UCSD-AML1 (cell line): ENCODE measurements around the gene ZBTB24.

Source experiments
- DNase-seq: peaks from one replicate; lab custom pipeline; 2025; ENCODE audit not compliant: unreplicated experiment; lab: John Stamatoyannopoulos, UW

The ZBTB24 gene

GRCh38 chr6:109453594-109454495 lies 29.2 kb downstream of the ZBTB24 start:
- DNase-seq = no peak

GRCh38 chr6:109453156-109453555 lies 29.9 kb downstream of the ZBTB24 start:
- DNase-seq = no peak

GRCh38 chr6:109452181-109452580 lies 30.8 kb downstream of the ZBTB24 start:
- DNase-seq = no peak

- DNase-seq = no peak
Measured at GRCh38 chr6:109451376-109451775, 31.6 kb downstream of the ZBTB24 start.

GRCh38 chr6:109450801-109451200 lies 32.2 kb downstream of the ZBTB24 start:
- DNase-seq = no peak

GRCh38 chr6:109449795-109450673 lies 33.0 kb downstream of the ZBTB24 start:
- DNase-seq = peak; percentile 32

- DNase-seq = no peak
Measured at GRCh38 chr6:109449064-109449794, 33.8 kb downstream of the ZBTB24 start.

- DNase-seq = no peak
Measured at GRCh38 chr6:109448615-109449014, 34.4 kb downstream of the ZBTB24 start.

GRCh38 chr6:109447878-109448555 lies 35.0 kb downstream of the ZBTB24 start:
- peak; percentile 35 for DNase-seq

GRCh38 chr6:109447087-109447486 lies 35.9 kb downstream of the ZBTB24 start:
- no peak for DNase-seq

- DNase-seq = no peak
Measured at GRCh38 chr6:109446541-109446940, 36.5 kb downstream of the ZBTB24 start.

GRCh38 chr6:109446072-109446471 lies 36.9 kb downstream of the ZBTB24 start:
- no peak for DNase-seq

GRCh38 chr6:109445382-109445781 lies 37.6 kb downstream of the ZBTB24 start:
- no peak for DNase-seq

- no peak for DNase-seq
Measured at GRCh38 chr6:109443425-109443950, 39.5 kb downstream of the ZBTB24 start.

GRCh38 chr6:109442393-109442924 lies 40.6 kb downstream of the ZBTB24 start:
- no peak for DNase-seq

- DNase-seq = peak; percentile 59
Measured at GRCh38 chr6:109441069-109441816, 41.8 kb downstream of the ZBTB24 start.

GRCh38 chr6:109440331-109441068 lies 42.5 kb downstream of the ZBTB24 start, which contains the start of the genes PPIL6 and SMPD2:
Gene PPIL6, minus strand, starts transcription at chr6:109440628. Its CDS starts 38 bp downstream, at chr6:109440590.
Gene SMPD2, plus strand, starts transcription at chr6:109440724. Its CDS starts 398 bp downstream, at chr6:109441122.
- DNase-seq = peak; percentile 93

GRCh38 chr6:109436041-109436440 lies 47.0 kb downstream of the ZBTB24 start:
- no peak for DNase-seq
